HepG2 (cell line): ENCODE results near the gene RAPH1. TPM values are rescaled to one million over a fixed set of nuclear protein-coding genes. Genes with fewer than 3 reads are reported as not detected.

Source experiments
- ATAC-seq: fragments of 200-7000 bp; cut with Tn5 transposase; 3 replicates; pipeline ENCODE4 v1.9.1; 2020; ENCODE audit warnings: mild to moderate bottlenecking, moderate library complexity
- BruUV-seq: library from RNA; stranded (reverse); fragments of 400-500 nt; replicated peaks from 2 replicates; lab custom pipeline; 2021; lab: Mats Ljungman, UMichigan
- CTCF ChIA-PET: fragments of 300-600 bp; formaldehyde crosslinking; extraction: SDS; loops from one replicate; lab custom pipeline; 2021; ENCODE audit warnings: low total read pairs, inconsistent platforms, low intra/inter-chr PET ratio; lab: Yijun Ruan, JAX
- POLR2A ChIA-PET: fragments of 350-600 bp; sonication (Branson Sonifier 250); formaldehyde crosslinking; loops from one replicate; lab custom pipeline; 2020; ENCODE audit warnings: antibody characterized with exemption, inconsistent platforms; lab: Yijun Ruan, JAX
- DNase-seq: peaks from one replicate; pipeline ENCODE4 v3.0.0-alpha.2; 2015; ENCODE audit warnings: low spot score
- FAIRE-seq: peaks from 3 replicates; lab custom pipeline; 2011; peaks lifted over from hg19 to GRCh38; lab: Jason Lieb, UNC
- H2AFZ ChIP-seq: one replicate; pipeline ENCODE4 v1.6.1; 2011; ENCODE audit warnings: low read length, inconsistent platforms
- H3K27ac ChIP-seq: fragments of 300-600 bp; 3 replicates; pipeline ENCODE4 v1.8.0; 2011; ENCODE audit warnings: mixed run types, mild to moderate bottlenecking, mixed read lengths, low read length, inconsistent platforms; ENCODE audit not compliant: insufficient read depth; ENCODE audit errors: extremely low read length
- H3K27me3 ChIP-seq, 2 experiments: fragments of 200-600 bp in 1 of 2; 2 replicates in 1 of 2; 3 replicates in 1 of 2; pipeline versions ENCODE4 v1.6.0 to v1.8.0; 2011; ENCODE audit warnings: low read length in 2 of 2, mild to moderate bottlenecking in 2 of 2, moderate library complexity in 2 of 2, inconsistent platforms in 1 of 2; ENCODE audit not compliant: insufficient read depth in 2 of 2, control insufficient read depth in 1 of 2
- H3K36me3 ChIP-seq, 2 experiments: fragments of 200-600 bp in 1 of 2; replicated peaks in 1 of 2; 2 replicates in 1 of 2; 3 replicates in 1 of 2; pipeline versions ENCODE4 v1.5.1 to v1.8.0; 2011; ENCODE audit warnings: low read length in 2 of 2, inconsistent platforms in 1 of 2; ENCODE audit not compliant: insufficient read depth in 2 of 2, control insufficient read depth in 1 of 2
- H3K4me1 ChIP-seq: 2 replicates; pipeline ENCODE4 v1.5.1; 2012; ENCODE audit warnings: low read length, inconsistent platforms; ENCODE audit not compliant: insufficient read depth
- H3K4me2 ChIP-seq: 2 replicates; pipeline ENCODE4 v1.6.0; 2011; ENCODE audit warnings: low read depth, low read length, inconsistent platforms
- H3K4me3 ChIP-seq, 3 experiments: fragments of 200-600 bp in 1 of 3; sonication (generic), shearing (Covaris generic) in 1 of 3; replicated peaks in 1 of 3; 2 replicates each; pipeline ENCODE4 v1.5.1; 2011 to 2016; ENCODE audit warnings: low read length in 3 of 3, inconsistent platforms in 2 of 3, low read depth in 2 of 3, mild to moderate bottlenecking in 2 of 3, control low read depth in 1 of 3, mixed read lengths in 1 of 3; ENCODE audit not compliant: insufficient read depth in 1 of 3
- H3K79me2 ChIP-seq: one replicate; pipeline ENCODE4 v1.6.1; 2011; ENCODE audit warnings: low read length, inconsistent platforms; ENCODE audit not compliant: insufficient read depth
- H3K9ac ChIP-seq: 2 replicates; pipeline ENCODE4 v1.6.0; 2011; ENCODE audit warnings: mild to moderate bottlenecking, low read depth, low read length, inconsistent platforms; ENCODE audit not compliant: insufficient read depth
- H3K9me3 ChIP-seq: 2 replicates; pipeline ENCODE4 v1.5.1; 2012; ENCODE audit warnings: mild to moderate bottlenecking, low read length
- H4K20me1 ChIP-seq: 2 replicates; pipeline ENCODE4 v1.6.0; 2011; ENCODE audit warnings: inconsistent platforms, mild to moderate bottlenecking, low read length, moderate library complexity; ENCODE audit not compliant: insufficient read depth
- AKAP8 ChIP-seq: sonication (generic); formaldehyde crosslinking; IDR thresholded peaks from 2 replicates; pipeline ENCODE4 v1.5.1; 2020; ENCODE audit warnings: mild to moderate bottlenecking, missing genetic modification reagents
- CREB1 ChIP-seq, 2 experiments: fragments of 450-650 bp in 1 of 2; IDR thresholded peaks; 2 replicates each; pipeline ENCODE4 v1.6.1; 2016 to 2017; ENCODE audit warnings: control low read depth in 1 of 2, mild to moderate bottlenecking in 1 of 2, missing compliant biosample characterization in 1 of 2, missing genetic modification characterization in 1 of 2
- EED ChIP-seq: sonication (generic); formaldehyde crosslinking; IDR thresholded peaks from 2 replicates; pipeline ENCODE4 v1.5.0; 2020; ENCODE audit warnings: mild to moderate bottlenecking, missing genetic modification reagents
- ERF ChIP-seq: IDR thresholded peaks from 2 replicates; pipeline ENCODE4 v1.6.1; 2018; ENCODE audit warnings: missing biosample characterization, missing genetic modification reagents
- FOXA1 ChIP-seq, 2 experiments: fragments of 450-650 bp in 1 of 2; sonication (generic) in 1 of 2; formaldehyde crosslinking in 1 of 2; IDR thresholded peaks; 2 replicates each; pipeline versions ENCODE4 v1.4.0 to v1.6.1; 2016 to 2020; ENCODE audit warnings: missing genetic modification reagents in 1 of 2
- KMT2B ChIP-seq: IDR thresholded peaks from 2 replicates; pipeline ENCODE4 v1.6.1; 2016; ENCODE audit warnings: missing genetic modification reagents, missing compliant biosample characterization
- MAZ ChIP-seq, 2 experiments: sonication (generic) in 1 of 2; formaldehyde crosslinking in 1 of 2; IDR thresholded peaks; 2 replicates each; pipeline versions ENCODE4 v1.5.0 to v1.6.1; 2012 to 2020; ENCODE audit warnings: low read depth in 2 of 2, mild to moderate bottlenecking in 2 of 2, borderline replicate concordance in 1 of 2, improper control_type of control experiment in 1 of 2, low read length in 1 of 2, missing genetic modification reagents in 1 of 2, moderate library complexity in 1 of 2
- MYC ChIP-seq: sonication (generic); formaldehyde crosslinking; IDR thresholded peaks from 2 replicates; pipeline ENCODE4 v1.9.0; 2021; ENCODE audit warnings: missing genetic modification reagents, borderline replicate concordance
- PPARG ChIP-seq: conservative IDR thresholded peaks from 2 replicates; pipeline ENCODE4 v1.6.1; 2016; ENCODE audit warnings: missing biosample characterization, missing genetic modification reagents
- SOX5 ChIP-seq: IDR thresholded peaks from 2 replicates; pipeline ENCODE4 v1.6.1; 2016; ENCODE audit warnings: borderline replicate concordance
- TCF7 ChIP-seq: sonication (generic); IDR thresholded peaks from 2 replicates; pipeline ENCODE4 v1.6.1; 2016; ENCODE audit warnings: antibody characterized with exemption, low read depth
- ZFP36L2 ChIP-seq: sonication (generic); formaldehyde crosslinking; IDR thresholded peaks from 2 replicates; pipeline ENCODE4 v1.4.0; 2020; ENCODE audit warnings: missing genetic modification reagents
- ZFP91 ChIP-seq: sonication (generic); formaldehyde crosslinking; IDR thresholded peaks from 2 replicates; pipeline ENCODE4 v1.9.0; 2022; ENCODE audit warnings: missing genetic modification reagents, mild to moderate bottlenecking, borderline replicate concordance
- ZNF17 ChIP-seq: sonication (generic); formaldehyde crosslinking; IDR thresholded peaks from 2 replicates; pipeline ENCODE4 v1.5.0; 2020; ENCODE audit warnings: mild to moderate bottlenecking, missing genetic modification reagents
- ZNF280B ChIP-seq: sonication (generic); formaldehyde crosslinking; IDR thresholded peaks from 2 replicates; pipeline ENCODE4 v1.5.0; 2020; ENCODE audit warnings: missing genetic modification reagents, mild to moderate bottlenecking, borderline replicate concordance
- ZNF282 ChIP-seq: fragments of 450-650 bp; IDR thresholded peaks from 2 replicates; pipeline ENCODE4 v1.6.1; 2018; ENCODE audit not compliant: partially characterized antibody
- ZNF589 ChIP-seq: sonication (generic); formaldehyde crosslinking; conservative IDR thresholded peaks from 2 replicates; pipeline ENCODE4 v1.8.0; 2022; ENCODE audit warnings: mild to moderate bottlenecking, moderate library complexity, missing genetic modification reagents
- ZNF850 ChIP-seq: sonication (generic); formaldehyde crosslinking; conservative IDR thresholded peaks from 2 replicates; pipeline ENCODE4 v1.9.0; 2021; ENCODE audit warnings: mild to moderate bottlenecking, missing genetic modification reagents
- WGBS: methylation state at CpG from one replicate; pipeline ENCODE4 v1.1.6; 2017; ENCODE audit warnings: low lambda C conversion rate; 5-methylcytosine and 5-hydroxymethylcytosine counted together
- in situ Hi-C: cut with HindIII; loops from 2 replicates; pipeline ENCODE4 v1.10.0; 2017; ENCODE audit warnings: low pct_unique_long_range_greater_than_20kb; ENCODE audit not compliant: extremely low pct_ligation_motif_present
- intact Hi-C: fragments of 100-400 bp; cut with micrococcal nuclease; formaldehyde crosslinking; loops from one replicate; pipeline ENCODE4 v1.10.0; 2022; ENCODE audit not compliant: unreplicated experiment
- polyA plus RNA-seq, 8 experiments: library from polyadenylated mRNA; depleted of rRNA in 3 of 8; stranded (reverse) in 7 of 8; unstranded in 1 of 8; fragments of >200 nt; fragmentation: Illumina TruSeq in 4 of 8; extraction: Trizol in 4 of 8; gene quantifications; 2 replicates each; pipeline versions ENCODE4 v1.2.1 to v1.2.3, GENCODE V29; 2011 to 2016; ENCODE audit warnings: low read depth in 4 of 8, missing spikeins in 1 of 8, mixed read lengths in 1 of 8; ENCODE audit not compliant: insufficient read depth in 1 of 8
- total RNA-seq, 5 experiments: library from RNA; depleted of rRNA; stranded (reverse); fragments of >200 nt; fragmentation: Illumina TruSeq; extraction: Trizol; gene quantifications; 2 replicates each; pipeline ENCODE4 v1.2.3, GENCODE V29; 2016; ENCODE audit warnings: low read depth in 1 of 5

Gene RAPH1
- total and polyA plus RNA-seq, 2 of the 13 experiments (the other 11 are each of a cell fraction or from before 2014, with no cell fraction given), result 5.3 to 6.7 TPM

DNA sequence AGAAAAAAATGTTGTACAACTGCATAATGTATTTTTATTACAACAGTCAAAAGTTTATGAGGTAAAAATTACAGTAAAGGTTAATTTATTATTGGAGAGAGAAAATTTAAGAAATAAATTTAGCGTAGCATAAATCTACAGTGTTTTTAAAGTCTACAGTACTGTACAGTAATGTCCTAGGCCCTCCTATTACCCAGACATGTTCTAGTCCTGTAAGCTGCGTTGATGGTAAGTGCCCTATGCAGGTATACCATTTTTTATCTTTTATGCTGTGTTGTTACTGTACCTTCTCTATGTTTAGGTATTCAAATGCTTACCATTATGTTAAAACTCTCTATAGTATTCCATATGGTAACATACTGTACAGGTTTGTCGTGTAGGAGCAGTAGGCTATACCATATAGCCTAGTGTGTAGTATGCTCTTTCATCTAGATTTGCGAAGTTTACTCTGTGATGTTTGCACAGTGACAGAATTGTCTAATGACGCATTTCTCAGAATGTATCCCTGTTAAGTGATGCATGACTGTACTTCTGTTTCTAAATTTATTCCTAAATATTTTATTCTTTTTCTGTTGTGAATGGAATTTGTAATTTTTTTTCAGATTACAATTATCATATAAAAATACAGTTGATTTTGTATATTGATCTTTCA lies 182.4 kb downstream of the RAPH1 start:
- FAIRE-seq, result no peak
- no TSS peak for BruUV-seq

More for the DNA sequence above, 182.4 kb downstream of the RAPH1 start:
- Histone ChIP-seq H3K27me3 (no peaks in the 10 kb centered on the region), H2AFZ (no peak overlapping the region), H3K9me3 (no peaks in the 10 kb centered on the region), H4K20me1 (no peaks in the 10 kb centered on the region), H3K79me2 (peaks cover 39% of the 10 kb centered on the region), H3K27ac (no peak overlapping the region), H3K36me3 (peaks cover 0 to 5% of the 10 kb centered on the region in 2 experiments; a peak in 1 of 5 replicates), H3K9ac (no peak overlapping the region), H3K4me2 (no peak overlapping the region), H3K4me3 (no peak overlapping the region), H3K4me1 (peaks cover 15% of the 10 kb centered on the region)
- TF ChIP-seq ZNF589 (CRISPR knock-in tag), result no peak
- no peak for TF ChIP-seq FOXA1 (IDR thresholded peaks at IDR 0.05)
- peak; percentile 48; the same call in 1 of the 2 replicates for TF ChIP-seq FOXA1 (CRISPR knock-in tag; IDR thresholded peaks at IDR 0.05)
- no peak for TF ChIP-seq ZFP91
- no peak for TF ChIP-seq AKAP8 (CRISPR knock-in tag)
- no peak for TF ChIP-seq SOX5 (CRISPR knock-in tag)
- no peak for TF ChIP-seq KMT2B (CRISPR knock-in tag)
- no peak for TF ChIP-seq ERF
- TF ChIP-seq PPARG (CRISPR knock-in tag), result peak; percentile 51
- no peak for TF ChIP-seq MAZ (IDR thresholded peaks at IDR 0.05; ENCODE audit: borderline replicate concordance, low read depth, low read length)
- TF ChIP-seq MAZ (CRISPR knock-in tag; IDR thresholded peaks at IDR 0.05; ENCODE audit: low read depth), result no peak
- no peak for TF ChIP-seq ZNF280B (CRISPR knock-in tag)
- TF ChIP-seq ZFP36L2 (CRISPR knock-in tag), result no peak
- TF ChIP-seq ZNF282, result no peak
- no peak for TF ChIP-seq ZNF17 (CRISPR knock-in tag)
- peak; percentile 16; the same call in 1 of the 2 replicates for TF ChIP-seq CREB1 (IDR thresholded peaks at IDR 0.05)
- TF ChIP-seq CREB1 (CRISPR knock-in tag; IDR thresholded peaks at IDR 0.05), result no peak
- TF ChIP-seq ZNF850, result no peak
- TF ChIP-seq EED (CRISPR knock-in tag), result no peak
- no peak for TF ChIP-seq MYC (CRISPR knock-in tag)
- 0 out of 2 replicates have a peak, but pooled peaks have one; percentile 29 for TF ChIP-seq TCF7
- peak; percentile 70 for DNase-seq
- ATAC-seq, result peak; percentile 75
- intact Hi-C loops (no loop called here), in situ Hi-C loops (no loop called here)
- POLR2A ChIA-PET, result no interaction called here
- CTCF ChIA-PET, result no interaction called here
- WGBS, result 79% methylated on average over 5 of the region's 5 CpGs
